Activated T-helper 1 cell treated with Interleukin-2 at 50 U/mL for 16 hours (primary cell): ENCODE measurements around the gene PDCD2.
"Not testable (repeated sequence)": the region's sequence is repeated elsewhere in the genome, so short reads cannot be mapped to it uniquely, and the experiment has no call there.

Source experiments
- DNase-seq: peaks from one replicate; pipeline ENCODE4 v3.0.0-alpha.2; 2020; ENCODE audit warnings: low read depth

PDCD2 gene

GRCh38 chr6:170584181-170584953 lies at the start of gene PDCD2:
TSS of gene PDCD2 (minus strand) at chr6:170584637. CDS start at chr6:170584581, 56 bp downstream.
- peak; percentile 89 for DNase-seq

GRCh38 chr6:170616020-170616554 lies 31.6 kb upstream of the PDCD2 start:
- DNase-seq: not testable (repeated sequence)

GRCh38 chr6:170612256-170612804 lies 27.9 kb upstream of the PDCD2 start:
- DNase-seq: not testable (repeated sequence)

GRCh38 chr6:170609225-170609624 lies 24.8 kb upstream of the PDCD2 start:
- DNase-seq: not testable (repeated sequence)

GRCh38 chr6:170605574-170606259 lies 21.3 kb upstream of the PDCD2 start:
- DNase-seq: no peak

GRCh38 chr6:170597278-170597677 lies 12.8 kb upstream of the PDCD2 start:
- no peak for DNase-seq

- no peak for DNase-seq
These were observed 12.0 kb upstream of the PDCD2 start for GRCh38 chr6:170596426-170596825.

GRCh38 chr6:170590725-170591124 lies 6.3 kb upstream of the PDCD2 start:
- DNase-seq: no peak

GRCh38 chr6:170584954-170585498 lies 589 bp upstream of the PDCD2 start:
- DNase-seq: no peak

- no peak for DNase-seq
These were observed 669 bp downstream of the PDCD2 start for GRCh38 chr6:170583756-170584180.

- DNase-seq: no peak
These were observed 5.5 kb downstream of the PDCD2 start for GRCh38 chr6:170578909-170579308.

GRCh38 chr6:170575250-170575649 lies 9.2 kb downstream of the PDCD2 start:
- DNase-seq: no peak

GRCh38 chr6:170572704-170573466 lies 11.6 kb downstream of the PDCD2 start:
- no peak for DNase-seq

GRCh38 chr6:170564936-170565530 lies 19.4 kb downstream of the PDCD2 start:
- DNase-seq: no peak

GRCh38 chr6:170561555-170561954 lies 22.9 kb downstream of the PDCD2 start:
- no peak for DNase-seq

- no peak for DNase-seq
These were observed 29.1 kb downstream of the PDCD2 start for GRCh38 chr6:170555305-170555704.

GRCh38 chr6:170554796-170555137 lies 29.7 kb downstream of the PDCD2 start:
- DNase-seq: no peak

GRCh38 chr6:170554013-170554795 lies 30.2 kb downstream of the PDCD2 start, which contains the start of gene TBP:
TSS of gene TBP (plus strand) at chr6:170554369. CDS start at chr6:170557030, 2,661 bp downstream.
- peak; percentile 93 for DNase-seq

GRCh38 chr6:170553534-170554012 lies 30.9 kb downstream of the PDCD2 start:
- DNase-seq: no peak
